Endothelial cell (in vitro differentiated cells): Measurements from ENCODE around the gene BRAP. TPM values are rescaled to one million over a fixed set of nuclear protein-coding genes. Genes with fewer than 3 reads are reported as not detected.

Source experiments
- DNase-seq: peaks from one replicate; pipeline ENCODE4 v3.0.0; 2021; ENCODE audit warnings: low spot score
- H3K27ac Mint-ChIP-seq: one replicate; pipeline ENCODE4 v1.8.0; 2021; ENCODE audit warnings: mixed read lengths, inconsistent platforms; ENCODE audit not compliant: unreplicated experiment
- H3K27me3 Mint-ChIP-seq: one replicate; pipeline ENCODE4 v1.8.0; 2021; ENCODE audit warnings: mild to moderate bottlenecking, moderate library complexity, mixed read lengths, inconsistent platforms; ENCODE audit not compliant: unreplicated experiment
- H3K36me3 Mint-ChIP-seq: one replicate; pipeline ENCODE4 v1.8.0; 2021; ENCODE audit warnings: mild to moderate bottlenecking, low read depth, mixed read lengths, inconsistent platforms; ENCODE audit not compliant: unreplicated experiment
- H3K4me1 Mint-ChIP-seq: one replicate; pipeline ENCODE4 v1.8.0; 2021; ENCODE audit warnings: mild to moderate bottlenecking, mixed read lengths, inconsistent platforms; ENCODE audit not compliant: unreplicated experiment
- H3K4me3 Mint-ChIP-seq: one replicate; pipeline ENCODE4 v1.8.0; 2021; ENCODE audit warnings: mild to moderate bottlenecking, mixed read lengths, inconsistent platforms; ENCODE audit not compliant: unreplicated experiment
- H3K9me3 Mint-ChIP-seq: one replicate; pipeline ENCODE4 v1.8.0; 2021; ENCODE audit warnings: mixed read lengths, inconsistent platforms; ENCODE audit not compliant: unreplicated experiment
- total RNA-seq: library from RNA; stranded (reverse); fragmentation: NEBNext Ultra II Directional; extraction: Animal tissue kit (Norgen Biotek cat#: 25700); gene quantifications from one replicate; pipeline ENCODE4 v1.2.1, GENCODE V29; 2021; ENCODE audit not compliant: unreplicated experiment
- TF ChIP-seq, protein P1 (sequence below): fragments of 200-600 bp; sonication (generic); IDR thresholded peaks from one replicate; pipeline ENCODE4 v1.5.0; 2021; ENCODE audit warnings: antibody characterized with exemption; ENCODE audit not compliant: unreplicated experiment

Gene BRAP
- total RNA-seq, 1 donor from 2014 or later = 22.0 TPM

DNA sequence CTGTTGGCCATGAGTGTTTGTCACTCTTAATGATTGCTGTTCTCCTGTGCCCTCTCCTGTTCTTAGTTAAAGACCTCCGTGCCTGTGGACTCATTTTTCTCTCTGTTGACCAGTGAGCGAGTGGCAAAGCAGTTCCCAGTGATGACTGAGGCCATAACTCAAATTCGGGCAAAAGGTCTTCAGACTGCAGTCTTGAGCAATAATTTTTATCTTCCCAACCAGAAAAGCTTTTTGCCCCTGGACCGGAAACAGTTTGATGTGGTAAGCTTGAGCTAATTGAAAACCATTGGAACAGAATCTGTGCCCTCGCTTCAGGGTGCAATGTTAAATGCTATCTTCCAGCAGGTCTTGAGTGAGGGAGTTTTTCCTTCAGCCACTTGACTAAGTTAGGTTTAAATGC lies 19.9 kb upstream of the BRAP start:
- TF ChIP-seq, protein P1, sequence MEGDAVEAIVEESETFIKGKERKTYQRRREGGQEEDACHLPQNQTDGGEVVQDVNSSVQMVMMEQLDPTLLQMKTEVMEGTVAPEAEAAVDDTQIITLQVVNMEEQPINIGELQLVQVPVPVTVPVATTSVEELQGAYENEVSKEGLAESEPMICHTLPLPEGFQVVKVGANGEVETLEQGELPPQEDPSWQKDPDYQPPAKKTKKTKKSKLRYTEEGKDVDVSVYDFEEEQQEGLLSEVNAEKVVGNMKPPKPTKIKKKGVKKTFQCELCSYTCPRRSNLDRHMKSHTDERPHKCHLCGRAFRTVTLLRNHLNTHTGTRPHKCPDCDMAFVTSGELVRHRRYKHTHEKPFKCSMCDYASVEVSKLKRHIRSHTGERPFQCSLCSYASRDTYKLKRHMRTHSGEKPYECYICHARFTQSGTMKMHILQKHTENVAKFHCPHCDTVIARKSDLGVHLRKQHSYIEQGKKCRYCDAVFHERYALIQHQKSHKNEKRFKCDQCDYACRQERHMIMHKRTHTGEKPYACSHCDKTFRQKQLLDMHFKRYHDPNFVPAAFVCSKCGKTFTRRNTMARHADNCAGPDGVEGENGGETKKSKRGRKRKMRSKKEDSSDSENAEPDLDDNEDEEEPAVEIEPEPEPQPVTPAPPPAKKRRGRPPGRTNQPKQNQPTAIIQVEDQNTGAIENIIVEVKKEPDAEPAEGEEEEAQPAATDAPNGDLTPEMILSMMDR = no peak
- H3K36me3 Mint-ChIP-seq = peaks cover 30% of the 10 kb centered on the region
- H3K9me3 Mint-ChIP-seq = no peaks in the 10 kb centered on the region
- H3K4me3 Mint-ChIP-seq = no peak overlapping the region
- H3K4me1 Mint-ChIP-seq = no peaks in the 10 kb centered on the region
- no peak for DNase-seq
- no peaks in the 10 kb centered on the region for H3K27me3 Mint-ChIP-seq
- no peak overlapping the region for H3K27ac Mint-ChIP-seq

DNA sequence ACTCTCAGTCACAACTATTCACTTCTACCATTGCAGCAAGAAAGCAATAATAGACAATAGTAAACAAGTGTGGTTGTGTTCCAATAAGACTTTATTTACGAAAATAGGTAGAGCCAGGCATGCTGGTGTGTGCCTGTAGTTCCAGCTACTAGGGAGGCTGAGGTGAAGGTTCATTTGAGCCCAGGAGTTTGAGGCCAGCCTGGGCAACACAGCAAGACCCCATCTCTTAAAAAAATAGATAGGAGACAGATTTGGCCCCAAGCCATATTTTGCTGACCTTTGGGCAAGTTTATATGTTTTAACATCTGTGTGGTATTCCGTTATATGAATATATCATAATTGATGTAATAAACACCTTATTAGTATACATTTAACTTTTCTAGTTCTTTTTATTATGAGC lies 14.2 kb upstream of the BRAP start:
- Mint-ChIP-seq H3K4me3 (no peak overlapping the region), H3K27me3 (no peaks in the 10 kb centered on the region), H3K4me1 (no peaks in the 10 kb centered on the region), H3K9me3 (no peaks in the 10 kb centered on the region), H3K36me3 (peaks cover 16% of the 10 kb centered on the region), H3K27ac (no peak overlapping the region)
- DNase-seq = no peak
- TF ChIP-seq, protein P1 = no peak

- H3K9me3 Mint-ChIP-seq = no peaks in the 10 kb centered on the region
- H3K4me3 Mint-ChIP-seq = peak overlapping the region; percentile 65
- H3K4me1 Mint-ChIP-seq = no peaks in the 10 kb centered on the region
- no peak for DNase-seq
- H3K27ac Mint-ChIP-seq = no peak overlapping the region
- H3K36me3 Mint-ChIP-seq = peaks cover 16% of the 10 kb centered on the region
- TF ChIP-seq, protein P1 = no peak
- peaks cover 2% of the 10 kb centered on the region for H3K27me3 Mint-ChIP-seq
Measured at GRCh38 chr12:111693818-111694217, 8.1 kb upstream of the BRAP start.

GRCh38 chr12:111692575-111693210 lies 6.9 kb upstream of the BRAP start:
- Mint-ChIP-seq H3K4me3 (no peak overlapping the region), H3K4me1 (no peaks in the 10 kb centered on the region), H3K27me3 (peaks cover 2% of the 10 kb centered on the region), H3K9me3 (no peaks in the 10 kb centered on the region), H3K27ac (no peak overlapping the region), H3K36me3 (peaks cover 16% of the 10 kb centered on the region)
- DNase-seq = peak; percentile 28
- TF ChIP-seq, protein P1 = peak; percentile 26

DNA sequence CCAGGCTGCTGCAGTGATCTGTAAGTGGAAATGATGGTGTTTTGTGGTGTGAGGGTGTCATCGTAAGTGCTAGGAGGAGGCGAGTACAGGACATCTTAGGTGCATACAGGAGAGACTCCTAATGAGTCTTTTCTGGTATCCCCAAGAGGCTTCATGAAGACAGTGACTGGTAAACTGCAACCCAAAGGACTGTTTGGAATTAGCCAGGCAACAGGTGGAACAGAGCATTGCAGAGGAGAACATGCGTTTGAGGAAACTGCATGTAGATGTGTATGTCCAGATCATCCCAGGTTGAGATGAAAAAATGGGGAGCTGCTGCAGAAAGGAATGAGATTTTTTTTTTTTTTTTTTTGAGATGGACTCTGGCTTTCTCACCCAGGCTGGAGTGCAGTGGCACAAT lies 5.5 kb upstream of the BRAP start:
- TF ChIP-seq, protein P1 = no peak
- peaks cover 2% of the 10 kb centered on the region for H3K27me3 Mint-ChIP-seq
- H3K27ac Mint-ChIP-seq = no peak overlapping the region

More for the DNA sequence above, 5.5 kb upstream of the BRAP start:
- H3K9me3 Mint-ChIP-seq = no peaks in the 10 kb centered on the region
- DNase-seq = no peak
- H3K4me1 Mint-ChIP-seq = peaks cover 5% of the 10 kb centered on the region
- H3K36me3 Mint-ChIP-seq = peaks cover 16% of the 10 kb centered on the region
- H3K4me3 Mint-ChIP-seq = no peak overlapping the region
